ENCODE data around the gene EVA1C.
"Not testable (repeated sequence)": the region's sequence is repeated elsewhere in the genome, so short reads cannot be mapped to it uniquely, and the experiment has no call there.

EVA1C gene

DNA sequence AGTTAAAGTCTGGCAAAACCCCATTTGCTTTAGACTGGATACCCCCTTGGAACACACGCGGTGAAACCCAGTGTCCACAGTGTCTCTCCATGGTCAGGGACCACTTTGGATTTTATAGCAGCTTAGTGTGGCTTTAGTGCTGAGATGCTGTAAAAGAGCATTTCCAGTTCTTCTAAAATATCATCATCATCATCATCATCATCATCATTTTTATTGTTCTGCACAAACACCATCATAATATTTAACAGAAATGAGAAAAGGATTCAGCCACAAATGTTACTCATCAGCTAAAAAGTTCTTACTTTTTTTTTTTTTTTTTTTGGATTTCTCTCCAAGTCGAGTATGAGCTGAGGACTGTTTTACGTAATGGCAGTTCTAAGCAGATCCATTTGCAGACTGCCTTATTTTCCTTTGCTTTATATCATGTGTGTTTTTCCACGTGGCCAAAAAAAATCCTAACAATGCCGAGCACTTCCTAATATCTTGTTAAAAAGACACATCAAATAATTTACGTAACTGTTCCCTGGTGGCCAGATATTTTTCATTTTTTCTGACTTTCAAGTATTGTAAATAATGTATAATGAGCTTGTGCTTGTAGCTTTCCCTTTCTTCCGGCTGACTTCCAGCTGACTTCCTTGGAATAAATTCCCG is 62.8 kb downstream of the EVA1C start:
- no peak overlapping the region for H3K4me3 ChIP-seq (ENCODE audit: low read length)
- no peak for TF ChIP-seq ZNF274 (IDR thresholded peaks at IDR 0.05; ENCODE audit: low read depth, low read length)

- H3K4me3 ChIP-seq (ENCODE audit: low read length), result no peak overlapping the region
- TF ChIP-seq ZNF274 (IDR thresholded peaks at IDR 0.05; ENCODE audit: low read depth, low read length), result no peak
Observed at GRCh38 chr21:32476661-32477423, 64.3 kb downstream of the EVA1C start.

DNA sequence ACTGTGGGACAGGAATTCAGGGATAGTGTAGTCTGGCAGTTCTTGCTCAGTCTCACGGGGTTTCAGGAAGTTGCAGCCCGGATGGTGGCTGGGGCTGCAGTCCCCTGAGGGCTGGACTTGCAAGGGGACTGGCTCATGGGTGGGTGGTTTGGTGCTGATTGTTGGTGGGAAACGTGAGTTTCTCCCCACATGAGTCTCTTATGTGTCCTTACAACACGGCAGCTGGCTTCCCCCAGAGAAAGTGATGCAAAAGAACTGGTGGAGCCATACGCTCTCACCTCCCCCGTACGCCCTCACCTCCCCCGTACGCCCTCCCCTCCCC is 64.9 kb downstream of the EVA1C start:
- no peak overlapping the region for H3K4me3 ChIP-seq (ENCODE audit: low read length)
- no peak for TF ChIP-seq ZNF274 (IDR thresholded peaks at IDR 0.05; ENCODE audit: low read depth, low read length)

DNA sequence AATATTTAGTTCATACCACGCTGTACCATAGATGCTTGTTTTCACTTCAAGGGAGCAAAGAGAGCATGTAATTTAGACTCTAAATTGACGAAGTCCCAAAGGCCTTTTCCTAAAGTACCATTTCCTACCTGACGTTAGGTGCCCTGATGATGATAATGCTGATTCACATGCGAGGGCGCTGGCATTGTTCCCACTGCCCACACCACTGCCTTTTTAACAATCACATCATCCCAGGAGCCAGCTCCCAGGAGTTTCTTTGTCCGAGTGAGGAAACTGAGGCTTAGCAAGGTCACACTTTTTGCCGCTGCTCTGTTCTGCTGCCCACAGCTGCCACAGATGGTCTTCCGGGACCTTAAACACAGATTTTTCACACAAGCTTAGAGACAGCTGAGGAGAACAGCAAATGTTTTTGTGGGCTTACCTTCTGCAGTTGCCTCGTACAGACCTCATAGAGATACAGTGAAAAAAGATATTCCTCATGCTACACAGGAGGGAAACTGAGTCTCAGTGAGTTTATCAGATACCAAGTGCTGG is 69.4 kb downstream of the EVA1C start:
- TF ChIP-seq ZNF274 (IDR thresholded peaks at IDR 0.05; ENCODE audit: low read depth, low read length), result no peak
- H3K4me3 ChIP-seq (ENCODE audit: low read length), result no peak overlapping the region

- H3K4me3 ChIP-seq (ENCODE audit: low read length), result no peak overlapping the region
- TF ChIP-seq ZNF274 (IDR thresholded peaks at IDR 0.05; ENCODE audit: low read depth, low read length), result no peak
Observed at GRCh38 chr21:32482565-32483292, 70.2 kb downstream of the EVA1C start.

GRCh38 chr21:32483293-32483595 is 70.7 kb downstream of the EVA1C start:
- H3K4me3 ChIP-seq (ENCODE audit: low read length), result no peak overlapping the region
- TF ChIP-seq ZNF274 (IDR thresholded peaks at IDR 0.05; ENCODE audit: low read depth, low read length), result no peak

DNA sequence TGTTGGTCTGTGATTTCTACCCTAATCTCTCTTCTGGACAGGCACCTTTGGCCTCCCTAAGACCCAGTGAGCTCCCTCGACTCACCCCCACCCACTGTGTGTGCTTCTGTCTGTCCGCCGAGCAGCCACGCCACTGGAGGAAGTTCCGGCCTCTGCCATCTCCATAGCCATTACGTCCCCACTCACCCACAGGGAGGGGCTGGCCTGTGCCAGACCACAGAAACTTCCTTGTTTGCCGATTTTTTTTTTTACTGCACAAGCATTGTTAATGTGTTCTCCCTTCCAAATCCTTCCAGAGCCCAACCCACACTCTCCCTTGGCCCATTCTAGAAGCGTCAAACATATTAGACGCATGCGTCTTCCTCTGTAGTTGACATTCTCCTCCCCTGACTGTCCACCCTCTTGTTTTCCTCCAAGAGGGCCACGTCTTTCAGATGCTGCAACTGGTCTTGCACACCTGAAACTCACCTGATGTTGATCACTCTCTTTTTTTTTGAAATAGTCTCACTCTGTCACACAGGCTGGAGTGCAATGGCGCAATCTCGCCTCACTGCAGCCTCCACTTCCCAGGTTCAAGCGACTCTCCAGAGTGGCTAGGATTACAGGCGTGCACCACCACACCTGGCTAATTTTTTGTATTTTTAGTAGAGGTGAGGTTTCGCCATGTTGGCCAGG is 72.3 kb downstream of the EVA1C start:
- H3K4me3 ChIP-seq (ENCODE audit: low read length), result no peak overlapping the region
- TF ChIP-seq ZNF274 (IDR thresholded peaks at IDR 0.05; ENCODE audit: low read depth, low read length), result no peak

DNA sequence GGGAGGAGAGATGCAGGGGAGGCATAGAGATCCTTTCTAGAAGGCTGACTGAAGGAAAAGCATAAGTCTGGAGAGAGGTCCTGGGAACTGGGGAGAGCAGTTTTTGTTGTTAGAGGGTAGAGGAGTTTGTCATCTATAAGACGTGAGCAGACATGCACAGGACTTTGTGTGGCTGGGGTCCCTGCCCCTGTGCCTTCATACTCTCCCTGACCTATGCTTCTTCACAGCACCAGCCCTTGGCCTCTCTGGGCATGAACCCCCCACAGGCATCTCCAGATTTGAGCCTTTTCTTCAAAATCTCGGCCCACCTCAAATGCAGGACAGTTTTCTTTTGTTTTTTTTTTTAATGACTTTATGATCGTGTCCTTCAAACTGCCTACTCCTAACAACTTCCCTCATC is 79.9 kb downstream of the EVA1C start:
- H3K4me3 ChIP-seq (ENCODE audit: low read length), result no peak overlapping the region
- no peak for TF ChIP-seq ZNF274 (IDR thresholded peaks at IDR 0.05; ENCODE audit: low read depth, low read length)

DNA sequence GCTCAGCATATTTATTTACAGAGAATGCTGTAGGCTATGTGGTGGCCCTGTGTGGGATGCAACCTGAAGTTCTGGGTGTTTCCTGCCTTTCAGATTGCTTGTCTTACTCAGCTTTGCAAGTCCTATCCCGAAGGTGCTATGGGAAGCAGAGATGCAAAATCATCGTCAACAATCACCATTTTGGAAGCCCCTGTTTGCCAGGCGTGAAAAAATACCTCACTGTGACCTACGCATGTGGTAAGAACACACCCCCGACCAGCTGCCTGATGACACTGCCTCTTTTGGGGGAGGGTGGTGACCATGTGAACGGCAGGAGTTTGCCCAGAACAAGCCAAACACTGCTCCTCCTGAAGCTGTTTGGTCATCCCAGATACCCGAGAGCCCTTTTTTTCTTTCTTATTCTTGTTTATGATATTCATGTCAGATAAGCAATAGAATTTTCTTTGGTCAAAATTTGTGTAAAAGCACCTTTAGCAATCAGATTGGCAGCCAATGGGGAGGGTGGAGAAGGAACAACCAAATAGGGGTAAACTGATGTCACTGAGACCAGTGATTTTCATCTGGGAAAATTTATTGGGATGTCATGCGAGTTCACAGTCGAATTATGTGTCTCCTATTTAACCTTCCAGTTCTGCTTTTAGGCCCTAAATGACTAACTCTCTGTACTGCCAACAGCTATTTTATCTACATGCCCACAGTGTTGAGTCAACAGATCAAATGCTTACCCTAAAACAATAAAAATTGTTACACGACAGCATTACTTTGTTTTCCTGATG is 82.6 kb downstream of the EVA1C start:
- H3K4me3 ChIP-seq (ENCODE audit: low read length), result no peak overlapping the region
- TF ChIP-seq ZNF274 (IDR thresholded peaks at IDR 0.05; ENCODE audit: low read depth, low read length), result no peak

DNA sequence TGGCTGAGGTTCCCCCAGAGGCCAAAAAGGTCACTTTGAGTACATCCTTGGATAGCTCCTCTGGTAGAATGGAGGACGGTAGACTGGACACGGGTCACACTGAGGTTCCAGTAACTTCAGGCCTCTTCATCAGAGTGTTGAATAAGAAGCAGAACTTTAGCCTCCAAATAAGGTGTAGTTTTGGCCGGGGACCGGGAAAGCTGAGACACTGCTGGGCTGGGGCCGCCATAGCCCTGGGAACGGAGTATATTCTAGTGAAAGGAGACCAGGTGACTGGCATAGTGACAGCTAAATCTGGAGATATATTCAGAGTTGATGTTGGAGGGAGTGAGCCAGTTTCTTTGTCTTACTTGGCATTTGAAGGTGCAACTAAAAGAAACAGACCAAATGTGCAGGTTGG is 84.1 kb downstream of the EVA1C start:
- H3K4me3 ChIP-seq (ENCODE audit: low read length), result no peak overlapping the region
- TF ChIP-seq ZNF274 (IDR thresholded peaks at IDR 0.05; ENCODE audit: low read depth, low read length), result no peak

- no peak overlapping the region for H3K4me3 ChIP-seq (ENCODE audit: low read length)
- no peak for TF ChIP-seq ZNF274 (IDR thresholded peaks at IDR 0.05; ENCODE audit: low read depth, low read length)
Observed at GRCh38 chr21:32499249-32500055, 86.9 kb downstream of the EVA1C start.

GRCh38 chr21:32503641-32504040 is 91.1 kb downstream of the EVA1C start:
- H3K4me3 ChIP-seq (ENCODE audit: low read length), result not testable (repeated sequence)

- H3K4me3 ChIP-seq (ENCODE audit: low read length), result not testable (repeated sequence)
Observed at GRCh38 chr21:32505767-32506166, 93.3 kb downstream of the EVA1C start.

- not testable (repeated sequence) for H3K4me3 ChIP-seq (ENCODE audit: low read length)
Observed at GRCh38 chr21:32506411-32506965, 94.0 kb downstream of the EVA1C start.
